Osteoblast (primary cell): Measurements from ENCODE around the gene GDPD4. TPM values are rescaled to one million over a fixed set of nuclear protein-coding genes. Genes with fewer than 3 reads are reported as not detected.

ENCODE experiments used
- DNase-seq: peaks from one replicate; pipeline ENCODE4 v3.0.0; 2011; ENCODE audit warnings: low spot score, mixed read lengths; ENCODE audit not compliant: insufficient read length; ENCODE audit errors: missing footprints
- H2AFZ ChIP-seq: 2 replicates; pipeline ENCODE4 v1.6.0; 2011; ENCODE audit warnings: mild to moderate bottlenecking, low read length
- H3K27ac ChIP-seq: 2 replicates; pipeline ENCODE4 v1.5.1; 2011; ENCODE audit warnings: mild to moderate bottlenecking, low read depth, low read length, moderate library complexity
- H3K27me3 ChIP-seq: 2 replicates; pipeline ENCODE4 v1.6.0; 2012; ENCODE audit warnings: mild to moderate bottlenecking, control low read depth, inconsistent platforms, low read length, moderate library complexity; ENCODE audit not compliant: insufficient read depth
- H3K36me3 ChIP-seq: 2 replicates; pipeline ENCODE4 v1.5.1; 2011; ENCODE audit warnings: mild to moderate bottlenecking, low read length, control low read depth, moderate library complexity; ENCODE audit not compliant: insufficient read depth
- H3K4me1 ChIP-seq: 2 replicates; pipeline ENCODE4 v1.5.1; 2011; ENCODE audit warnings: mild to moderate bottlenecking, low read length, control low read depth, moderate library complexity; ENCODE audit not compliant: insufficient read depth
- H3K4me2 ChIP-seq: 2 replicates; pipeline ENCODE4 v1.6.0; 2011; ENCODE audit warnings: mild to moderate bottlenecking, low read length; ENCODE audit not compliant: insufficient read depth
- H3K4me3 ChIP-seq: fragments of 200-600 bp; sonication (generic); 3 replicates; pipeline ENCODE4 v1.5.1; 2012; ENCODE audit warnings: mild to moderate bottlenecking, low read length, inconsistent platforms; ENCODE audit not compliant: insufficient read depth
- H3K79me2 ChIP-seq: 2 replicates; pipeline ENCODE4 v1.6.0; 2012; ENCODE audit warnings: mild to moderate bottlenecking, low read length, control low read depth, inconsistent platforms; ENCODE audit not compliant: insufficient read depth
- H3K9me3 ChIP-seq: 2 replicates; pipeline ENCODE4 v1.5.1; 2011; ENCODE audit warnings: low read depth, low read length, control low read depth
- H4K20me1 ChIP-seq: 2 replicates; pipeline ENCODE4 v1.6.0; 2012; ENCODE audit warnings: mild to moderate bottlenecking, low read length, control low read depth; ENCODE audit not compliant: insufficient read depth
- total RNA-seq: library from RNA; depleted of rRNA; stranded (reverse); fragments of >200 nt; gene quantifications from 2 replicates; pipeline ENCODE4 v1.2.3, GENCODE V29; 2012
- TF ChIP-seq, protein P1 (sequence below): IDR thresholded peaks from 2 replicates; pipeline ENCODE4 v1.5.1; 2011; ENCODE audit warnings: mild to moderate bottlenecking, low read depth, low read length, moderate library complexity; ENCODE audit errors: extremely low read depth

GDPD4 gene
- total RNA-seq, 1 donor, result not detected

DNA sequence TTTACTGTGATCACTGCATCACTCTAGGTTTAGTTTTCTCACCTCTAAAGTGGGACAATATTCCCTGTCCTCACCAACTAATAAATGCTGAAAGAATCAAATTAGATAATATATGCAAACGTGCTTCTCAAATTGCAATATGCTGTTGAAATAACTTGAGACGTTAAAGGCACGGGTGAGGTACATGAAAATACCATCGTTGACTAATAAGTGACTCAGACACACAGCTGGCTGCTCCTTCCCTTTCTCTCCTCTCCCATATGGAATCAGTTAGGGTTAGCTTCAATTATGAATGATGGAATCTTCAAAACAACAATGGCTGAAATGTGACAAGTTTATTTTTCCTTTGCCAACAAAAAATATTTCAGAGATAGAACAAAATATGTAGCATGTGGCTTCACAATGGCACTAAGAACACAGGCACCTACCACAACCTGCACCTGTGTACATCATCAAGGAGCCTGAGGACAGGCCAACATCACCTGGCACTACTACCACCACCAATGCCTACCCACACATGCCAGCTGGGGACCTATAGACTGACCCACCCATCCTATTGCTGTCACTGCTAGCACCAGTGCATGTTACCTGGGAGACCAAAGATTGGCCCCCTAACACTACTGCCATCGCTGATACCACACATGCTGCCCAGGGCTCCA lies 13.7 kb downstream of the GDPD4 start:
- peak; percentile 83 for DNase-seq
- Histone ChIP-seq H3K79me2 (no peaks in the 10 kb centered on the region), H3K27ac (no peak overlapping the region), H4K20me1 (no peaks in the 10 kb centered on the region), H3K36me3 (no peaks in the 10 kb centered on the region), H3K27me3 (no peaks in the 10 kb centered on the region), H3K9me3 (no peaks in the 10 kb centered on the region), H2AFZ (no peak overlapping the region), H3K4me3 (no peak overlapping the region), H3K4me2 (peak overlapping the region; percentile 38), H3K4me1 (peaks cover 21% of the 10 kb centered on the region)
- TF ChIP-seq, protein P1, sequence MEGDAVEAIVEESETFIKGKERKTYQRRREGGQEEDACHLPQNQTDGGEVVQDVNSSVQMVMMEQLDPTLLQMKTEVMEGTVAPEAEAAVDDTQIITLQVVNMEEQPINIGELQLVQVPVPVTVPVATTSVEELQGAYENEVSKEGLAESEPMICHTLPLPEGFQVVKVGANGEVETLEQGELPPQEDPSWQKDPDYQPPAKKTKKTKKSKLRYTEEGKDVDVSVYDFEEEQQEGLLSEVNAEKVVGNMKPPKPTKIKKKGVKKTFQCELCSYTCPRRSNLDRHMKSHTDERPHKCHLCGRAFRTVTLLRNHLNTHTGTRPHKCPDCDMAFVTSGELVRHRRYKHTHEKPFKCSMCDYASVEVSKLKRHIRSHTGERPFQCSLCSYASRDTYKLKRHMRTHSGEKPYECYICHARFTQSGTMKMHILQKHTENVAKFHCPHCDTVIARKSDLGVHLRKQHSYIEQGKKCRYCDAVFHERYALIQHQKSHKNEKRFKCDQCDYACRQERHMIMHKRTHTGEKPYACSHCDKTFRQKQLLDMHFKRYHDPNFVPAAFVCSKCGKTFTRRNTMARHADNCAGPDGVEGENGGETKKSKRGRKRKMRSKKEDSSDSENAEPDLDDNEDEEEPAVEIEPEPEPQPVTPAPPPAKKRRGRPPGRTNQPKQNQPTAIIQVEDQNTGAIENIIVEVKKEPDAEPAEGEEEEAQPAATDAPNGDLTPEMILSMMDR, result no peak

DNA sequence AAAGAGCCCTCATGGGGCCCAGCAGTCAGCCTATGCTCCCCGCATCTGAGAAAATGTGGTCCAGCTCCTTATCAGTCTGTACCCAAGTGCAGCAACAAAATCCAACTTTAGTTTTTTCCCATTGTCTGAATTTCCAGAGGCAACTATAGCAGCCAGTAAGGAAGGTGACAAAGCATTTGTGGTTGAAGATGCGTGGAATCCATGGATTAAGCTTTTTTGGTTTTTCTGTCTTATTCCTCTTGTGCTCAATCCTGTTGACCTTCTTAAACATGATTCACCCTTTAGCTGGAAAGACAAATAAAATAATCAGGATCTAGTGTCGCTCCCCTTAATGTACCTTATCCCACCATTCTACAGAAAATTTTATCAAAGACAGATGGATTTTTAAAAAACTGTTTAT lies 14.3 kb downstream of the GDPD4 start:
- peak overlapping the region; percentile 38 for H3K4me2 ChIP-seq
- H3K27me3 ChIP-seq, result no peaks in the 10 kb centered on the region
- no peak for DNase-seq
- no peaks in the 10 kb centered on the region for H3K79me2 ChIP-seq
- no peak overlapping the region for H3K4me3 ChIP-seq
- H3K4me1 ChIP-seq, result peaks cover 21% of the 10 kb centered on the region
- H3K27ac ChIP-seq, result no peak overlapping the region
- no peaks in the 10 kb centered on the region for H3K9me3 ChIP-seq
- no peaks in the 10 kb centered on the region for H3K36me3 ChIP-seq
- H2AFZ ChIP-seq, result no peak overlapping the region
- TF ChIP-seq, protein P1, result no peak
- no peaks in the 10 kb centered on the region for H4K20me1 ChIP-seq

DNA sequence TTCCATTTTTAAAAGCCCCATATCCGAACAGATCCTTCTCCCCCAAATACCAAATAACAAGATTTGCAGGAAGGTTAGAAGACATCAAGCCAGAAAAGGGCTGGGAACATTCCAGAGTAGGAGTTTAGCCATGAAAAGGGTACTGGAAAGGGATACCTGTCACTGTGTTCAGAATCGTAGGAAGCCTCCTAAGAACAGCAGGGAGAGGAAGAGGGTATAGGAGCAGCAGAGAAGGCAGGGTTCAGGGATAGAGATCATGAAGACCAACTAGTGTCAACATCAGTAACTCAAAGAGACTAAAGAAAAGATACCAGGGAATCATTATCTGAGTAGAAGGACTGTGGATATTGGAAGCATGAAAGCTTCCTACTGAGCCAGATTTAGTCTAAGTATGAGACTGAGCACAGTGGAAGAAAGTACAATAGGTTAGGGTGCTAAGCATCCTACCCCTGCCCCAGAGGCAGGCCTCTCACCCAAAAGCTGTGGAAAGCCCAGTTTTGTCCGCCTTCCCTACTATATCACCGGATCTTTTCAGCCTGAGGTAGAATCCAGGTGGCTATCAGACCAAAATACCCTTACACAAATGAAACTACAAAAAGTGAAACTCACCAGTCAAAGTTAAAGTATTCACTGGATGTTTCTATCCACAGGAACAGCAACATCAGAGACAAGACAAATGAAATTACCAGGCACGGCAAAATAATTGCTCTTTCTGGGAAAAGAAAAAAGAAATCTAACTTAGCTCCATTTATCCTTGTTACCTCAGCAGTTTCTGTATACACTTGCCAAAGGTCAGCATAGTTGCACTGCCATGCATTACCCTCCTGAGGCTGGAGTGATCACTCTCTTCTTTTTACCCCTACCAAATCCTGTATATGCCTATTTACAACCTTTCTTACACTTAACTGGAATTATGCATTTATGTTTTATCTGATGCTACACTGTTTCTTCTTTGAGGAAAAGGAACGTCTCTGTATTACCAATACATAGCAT lies 16.7 kb downstream of the GDPD4 start:
- Histone ChIP-seq H3K4me3 (no peak overlapping the region), H3K36me3 (no peaks in the 10 kb centered on the region), H4K20me1 (no peaks in the 10 kb centered on the region), H3K4me2 (no peak overlapping the region), H3K27ac (no peak overlapping the region), H3K27me3 (no peaks in the 10 kb centered on the region), H3K4me1 (peaks cover 21% of the 10 kb centered on the region), H3K9me3 (no peaks in the 10 kb centered on the region), H3K79me2 (no peaks in the 10 kb centered on the region), H2AFZ (peak overlapping the region; percentile 40)
- no peak for DNase-seq
- TF ChIP-seq, protein P1, result no peak

DNA sequence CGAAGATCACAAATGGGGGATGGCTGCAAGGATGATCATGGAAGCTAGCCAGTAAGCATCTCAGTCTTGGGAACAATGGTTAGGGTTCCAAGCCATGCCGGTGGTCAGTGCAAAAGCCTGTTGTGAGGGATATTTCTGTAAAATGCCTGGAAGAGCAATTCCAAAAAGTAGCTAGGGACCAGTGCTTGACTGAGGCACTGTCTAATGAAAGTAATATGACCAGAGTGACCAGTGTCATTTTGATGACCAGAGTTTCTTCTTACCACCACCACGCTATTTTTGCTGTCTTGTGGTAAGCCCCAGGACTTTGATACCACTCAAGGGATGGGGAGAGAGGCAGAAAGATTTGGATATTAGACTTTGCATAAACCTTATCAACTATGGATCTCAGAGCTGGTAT lies 18.4 kb downstream of the GDPD4 start:
- TF ChIP-seq, protein P1, result no peak
- Histone ChIP-seq H3K9me3 (no peaks in the 10 kb centered on the region), H3K36me3 (no peaks in the 10 kb centered on the region), H2AFZ (no peak overlapping the region), H3K4me1 (peaks cover 24% of the 10 kb centered on the region), H3K27ac (no peak overlapping the region), H3K79me2 (no peaks in the 10 kb centered on the region), H3K4me3 (no peak overlapping the region), H4K20me1 (no peaks in the 10 kb centered on the region), H3K4me2 (no peak overlapping the region), H3K27me3 (no peaks in the 10 kb centered on the region)
- no peak for DNase-seq
